MM.1S (cell line): ENCODE results near the gene TENM4.

Experiments
- DNase-seq: peaks from one replicate; pipeline ENCODE4 v3.0.0-alpha.2; 2015
- H2AFZ ChIP-seq: fragments of 300-600 bp; sonication (generic); 2 replicates; pipeline ENCODE4 v1.6.0; 2016; ENCODE audit warnings: antibody characterized with exemption, low read length
- H3F3A ChIP-seq: fragments of 300-600 bp; sonication (generic); 2 replicates; pipeline ENCODE4 v1.6.1; 2016; ENCODE audit warnings: mild to moderate bottlenecking, antibody characterized with exemption, low read length, moderate library complexity, mixed read lengths; ENCODE audit not compliant: insufficient read depth
- H3K27ac ChIP-seq: fragments of 300-600 bp; sonication (generic); 2 replicates; pipeline ENCODE4 v1.5.1; 2016; ENCODE audit warnings: mild to moderate bottlenecking, low read length
- H3K27me3 ChIP-seq: fragments of 300-600 bp; sonication (generic); replicated peaks from 2 replicates; pipeline ENCODE4 v1.6.0; 2016; ENCODE audit warnings: low read length; ENCODE audit not compliant: insufficient read depth
- H3K36me3 ChIP-seq: fragments of 300-600 bp; sonication (generic); replicated peaks from 2 replicates; pipeline ENCODE4 v1.6.1; 2016; ENCODE audit warnings: mild to moderate bottlenecking, low read length, mixed read lengths; ENCODE audit not compliant: insufficient read depth
- H3K4me1 ChIP-seq: fragments of 300-600 bp; sonication (generic); 2 replicates; pipeline ENCODE4 v1.6.1; 2016; ENCODE audit warnings: low read length, mixed read lengths
- H3K4me2 ChIP-seq: fragments of 300-600 bp; sonication (generic); 2 replicates; pipeline ENCODE4 v1.6.0; 2016; ENCODE audit warnings: low read depth, low read length
- H3K4me3 ChIP-seq: fragments of 300-600 bp; sonication (generic); 2 replicates; pipeline ENCODE4 v1.5.1; 2016; ENCODE audit warnings: low read length, mixed read lengths
- H3K79me2 ChIP-seq: fragments of 300-600 bp; sonication (generic); 2 replicates; pipeline ENCODE4 v1.6.1; 2016; ENCODE audit warnings: mixed run types, low read length, mixed read lengths
- H3K9ac ChIP-seq: fragments of 300-600 bp; sonication (generic); 2 replicates; pipeline ENCODE4 v1.6.1; 2016; ENCODE audit warnings: low read length, mixed read lengths
- H3K9me2 ChIP-seq: fragments of 300-600 bp; sonication (generic); replicated peaks from 2 replicates; pipeline ENCODE4 v1.6.1; 2016; ENCODE audit warnings: mild to moderate bottlenecking, low read length, mixed read lengths; ENCODE audit not compliant: insufficient read depth
- H3K9me3 ChIP-seq: fragments of 300-600 bp; sonication (generic); replicated peaks from 2 replicates; pipeline ENCODE4 v1.6.1; 2016; ENCODE audit warnings: mild to moderate bottlenecking, low read length, mixed read lengths; ENCODE audit not compliant: insufficient read depth
- H4K20me1 ChIP-seq: fragments of 300-600 bp; sonication (generic); 2 replicates; pipeline ENCODE4 v1.6.1; 2016; ENCODE audit warnings: mild to moderate bottlenecking, low read length, moderate library complexity, mixed read lengths; ENCODE audit not compliant: insufficient read depth
- EZH2 ChIP-seq: fragments of 300-600 bp; sonication (generic); optimal IDR thresholded peaks from 2 replicates; pipeline ENCODE3; 2017; ENCODE audit warnings: low read depth, mild to moderate bottlenecking, antibody characterized with exemption, low read length, mixed read lengths
- EZH2phosphoT487 ChIP-seq: fragments of 300-600 bp; sonication (generic); IDR thresholded peaks from 2 replicates; pipeline ENCODE4 v1.6.1; 2018; ENCODE audit warnings: antibody characterized with exemption, low read length
- TF ChIP-seq, protein P1 (sequence below): fragments of 300-600 bp; sonication (generic); IDR thresholded peaks from 2 replicates; pipeline ENCODE4 v1.5.1; 2016; ENCODE audit warnings: antibody characterized with exemption, low read length, mixed read lengths

TENM4 gene

DNA sequence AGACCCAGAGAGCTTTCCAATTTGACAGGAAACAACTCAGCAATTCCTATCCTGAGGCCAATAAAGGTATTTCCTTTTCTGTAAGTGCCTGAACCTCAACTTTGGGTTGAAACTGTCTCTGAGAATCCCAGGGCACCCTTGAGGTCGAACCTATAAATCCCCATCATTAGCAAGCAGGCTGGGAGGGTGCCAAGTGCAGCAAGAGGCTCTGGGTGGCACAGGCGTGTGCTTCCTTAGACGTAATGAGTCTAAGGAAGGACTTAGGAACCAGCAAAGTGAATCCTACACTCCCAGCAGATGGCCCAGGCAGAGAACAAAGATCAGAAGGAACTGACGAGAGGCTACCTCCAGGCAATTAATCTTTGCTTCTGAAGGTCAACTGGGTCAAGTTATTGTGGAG lies 631.9 kb downstream of the TENM4 start:
- TF ChIP-seq EZH2phosphoT487 (no peak), EZH2 (no peak)
- TF ChIP-seq, protein P1, sequence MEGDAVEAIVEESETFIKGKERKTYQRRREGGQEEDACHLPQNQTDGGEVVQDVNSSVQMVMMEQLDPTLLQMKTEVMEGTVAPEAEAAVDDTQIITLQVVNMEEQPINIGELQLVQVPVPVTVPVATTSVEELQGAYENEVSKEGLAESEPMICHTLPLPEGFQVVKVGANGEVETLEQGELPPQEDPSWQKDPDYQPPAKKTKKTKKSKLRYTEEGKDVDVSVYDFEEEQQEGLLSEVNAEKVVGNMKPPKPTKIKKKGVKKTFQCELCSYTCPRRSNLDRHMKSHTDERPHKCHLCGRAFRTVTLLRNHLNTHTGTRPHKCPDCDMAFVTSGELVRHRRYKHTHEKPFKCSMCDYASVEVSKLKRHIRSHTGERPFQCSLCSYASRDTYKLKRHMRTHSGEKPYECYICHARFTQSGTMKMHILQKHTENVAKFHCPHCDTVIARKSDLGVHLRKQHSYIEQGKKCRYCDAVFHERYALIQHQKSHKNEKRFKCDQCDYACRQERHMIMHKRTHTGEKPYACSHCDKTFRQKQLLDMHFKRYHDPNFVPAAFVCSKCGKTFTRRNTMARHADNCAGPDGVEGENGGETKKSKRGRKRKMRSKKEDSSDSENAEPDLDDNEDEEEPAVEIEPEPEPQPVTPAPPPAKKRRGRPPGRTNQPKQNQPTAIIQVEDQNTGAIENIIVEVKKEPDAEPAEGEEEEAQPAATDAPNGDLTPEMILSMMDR, result no peak
- H3K27me3 ChIP-seq, result no peaks in the 10 kb centered on the region
- no peak overlapping the region for H3K27ac ChIP-seq

DNA sequence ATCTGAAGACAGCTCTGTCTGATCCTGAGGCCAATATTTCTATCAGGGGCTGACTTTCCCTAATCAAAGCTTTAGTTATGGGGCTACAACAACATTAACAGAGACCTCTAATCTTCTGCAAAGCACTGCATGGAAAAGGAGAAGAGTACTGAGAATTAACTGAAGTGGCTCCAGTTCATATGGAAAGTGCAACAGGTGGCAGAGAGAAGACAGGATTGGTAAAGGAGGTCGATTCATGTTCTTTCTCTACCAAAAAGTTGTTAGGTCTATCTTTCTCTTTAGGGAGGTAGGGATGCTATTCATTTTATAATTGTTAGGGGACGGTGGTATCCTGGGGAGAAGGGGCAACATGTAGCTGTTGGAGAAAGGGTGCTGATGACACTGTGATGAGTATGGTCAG lies 633.5 kb downstream of the TENM4 start:
- DNase-seq, result no peak
- Histone ChIP-seq H4K20me1 (no peaks in the 10 kb centered on the region), H3F3A (no peaks in the 10 kb centered on the region), H3K79me2 (no peaks in the 10 kb centered on the region), H3K9me2 (no peaks in the 10 kb centered on the region), H3K4me2 (no peak overlapping the region), H2AFZ (no peak overlapping the region), H3K9ac (no peak overlapping the region), H3K27ac (no peak overlapping the region), H3K36me3 (no peaks in the 10 kb centered on the region), H3K9me3 (no peaks in the 10 kb centered on the region), H3K27me3 (no peaks in the 10 kb centered on the region), H3K4me1 (peaks cover 26% of the 10 kb centered on the region), H3K4me3 (no peak overlapping the region)
- TF ChIP-seq EZH2phosphoT487, result no peak
- no peak for TF ChIP-seq EZH2
- TF ChIP-seq, protein P1, result no peak

More for the DNA sequence above, 631.9 kb downstream of the TENM4 start:
- Histone ChIP-seq H3K4me1 (peaks cover 26% of the 10 kb centered on the region), H3K9me2 (no peaks in the 10 kb centered on the region), H2AFZ (no peak overlapping the region), H3K4me3 (no peak overlapping the region), H3F3A (no peaks in the 10 kb centered on the region), H3K9me3 (no peaks in the 10 kb centered on the region), H3K9ac (no peak overlapping the region), H4K20me1 (no peaks in the 10 kb centered on the region), H3K4me2 (peak overlapping the region; percentile 0; the same call in 1 of the 2 replicates), H3K36me3 (no peaks in the 10 kb centered on the region), H3K79me2 (no peaks in the 10 kb centered on the region)
- peak; percentile 18 for DNase-seq

DNA sequence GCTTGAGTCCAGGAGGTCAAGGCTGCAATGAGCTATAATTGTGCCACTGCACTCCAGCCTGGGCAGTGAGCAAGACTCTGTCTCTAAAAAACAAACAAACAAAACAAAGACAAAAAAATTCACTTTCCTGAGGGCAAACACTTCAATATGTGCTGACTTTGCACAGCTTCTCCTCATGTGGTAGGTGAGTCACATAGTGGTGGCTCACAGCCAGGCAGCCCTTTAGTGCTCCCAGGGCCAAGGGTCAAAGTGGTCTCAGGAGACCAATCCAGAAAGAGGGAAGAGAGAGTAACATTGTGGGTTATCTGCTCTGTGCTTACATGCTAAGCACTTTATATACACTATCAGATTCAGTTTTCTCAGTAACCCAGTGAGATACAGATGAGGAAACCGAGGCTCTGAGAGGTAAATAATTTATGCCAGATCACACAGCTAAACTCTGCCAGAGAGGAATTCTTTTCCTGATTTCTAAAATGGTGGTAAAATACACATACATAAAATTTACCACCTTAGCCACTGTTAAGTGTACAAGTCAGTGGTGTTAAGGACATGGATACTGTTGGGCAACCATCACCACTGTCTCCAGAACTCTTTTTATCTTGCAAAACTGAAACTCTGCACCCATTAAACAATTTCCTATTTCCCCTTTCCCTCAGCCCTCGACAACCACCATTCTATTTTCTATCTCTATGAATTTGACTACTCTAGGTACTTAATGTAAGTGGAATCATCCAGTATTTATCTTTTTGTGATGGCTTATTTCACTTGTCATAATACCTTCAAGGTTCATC lies 634.4 kb downstream of the TENM4 start:
- no peaks in the 10 kb centered on the region for H3K79me2 ChIP-seq
- H3K4me2 ChIP-seq, result peak overlapping the region; percentile 21; the same call in 1 of the 2 replicates
- H3K9me2 ChIP-seq, result no peaks in the 10 kb centered on the region
- H3K36me3 ChIP-seq, result no peaks in the 10 kb centered on the region
- H3K4me3 ChIP-seq, result no peak overlapping the region
- no peaks in the 10 kb centered on the region for H3F3A ChIP-seq
- H3K27me3 ChIP-seq, result no peaks in the 10 kb centered on the region
- no peak overlapping the region for H3K27ac ChIP-seq
- peaks cover 26% of the 10 kb centered on the region for H3K4me1 ChIP-seq
- no peak overlapping the region for H3K9ac ChIP-seq
- TF ChIP-seq EZH2 (no peak), EZH2phosphoT487 (no peak)
- TF ChIP-seq, protein P1, result no peak
- H4K20me1 ChIP-seq, result no peaks in the 10 kb centered on the region
- H2AFZ ChIP-seq, result no peak overlapping the region
- no peak for DNase-seq
- no peaks in the 10 kb centered on the region for H3K9me3 ChIP-seq
